ENCODE measurements around the gene PGP.

GRCh38 chr16:2196981-2197511, 17.6 kb downstream of the PGP start:
- TF ChIP-seq CTCF (IDR thresholded peaks at IDR 0.05) (no peak), POLR2AphosphoS5 (IDR thresholded peaks at IDR 0.05; ENCODE audit: low read depth, low read length) (no peak)
